GM12891 (cell line): Measurements from ENCODE around the gene ADD1.
"Not testable (repeated sequence)": the region's sequence is repeated elsewhere in the genome, so short reads cannot be mapped to it uniquely, and the experiment has no call there.

Source experiments
- DNase-seq: peaks from one replicate; pipeline ENCODE4 v3.0.0; 2011; ENCODE audit warnings: low spot score; ENCODE audit not compliant: insufficient read length
- FAIRE-seq: peaks from 2 replicates; lab custom pipeline; 2011; peaks lifted over from hg19 to GRCh38; lab: Jason Lieb, UNC
- PAX5 ChIP-seq: IDR thresholded peaks from 2 replicates; pipeline ENCODE4 v1.6.1; 2011; ENCODE audit warnings: low read length, moderate library complexity, mild to moderate bottlenecking; ENCODE audit not compliant: insufficient read depth, severe bottlenecking
- POLR2A ChIP-seq: IDR thresholded peaks from 2 replicates; pipeline ENCODE4 v1.6.1; 2011; ENCODE audit warnings: low read depth, low read length, control low read depth
- POLR2AphosphoS5 ChIP-seq: IDR thresholded peaks from 2 replicates; pipeline ENCODE4 v1.6.1; 2011; ENCODE audit warnings: low read depth, low read length, control low read depth
- POU2F2 ChIP-seq: IDR thresholded peaks from 2 replicates; pipeline ENCODE4 v1.6.1; 2011; ENCODE audit warnings: low read depth, mild to moderate bottlenecking, control low read depth, low read length, moderate library complexity
- SPI1 ChIP-seq: IDR thresholded peaks from 2 replicates; pipeline ENCODE4 v1.6.1; 2011; ENCODE audit warnings: low read depth, low read length, control low read depth
- TAF1 ChIP-seq: IDR thresholded peaks from 2 replicates; pipeline ENCODE4 v1.6.1; 2011; ENCODE audit warnings: low read depth, low read length, control low read depth

ADD1 gene

DNA sequence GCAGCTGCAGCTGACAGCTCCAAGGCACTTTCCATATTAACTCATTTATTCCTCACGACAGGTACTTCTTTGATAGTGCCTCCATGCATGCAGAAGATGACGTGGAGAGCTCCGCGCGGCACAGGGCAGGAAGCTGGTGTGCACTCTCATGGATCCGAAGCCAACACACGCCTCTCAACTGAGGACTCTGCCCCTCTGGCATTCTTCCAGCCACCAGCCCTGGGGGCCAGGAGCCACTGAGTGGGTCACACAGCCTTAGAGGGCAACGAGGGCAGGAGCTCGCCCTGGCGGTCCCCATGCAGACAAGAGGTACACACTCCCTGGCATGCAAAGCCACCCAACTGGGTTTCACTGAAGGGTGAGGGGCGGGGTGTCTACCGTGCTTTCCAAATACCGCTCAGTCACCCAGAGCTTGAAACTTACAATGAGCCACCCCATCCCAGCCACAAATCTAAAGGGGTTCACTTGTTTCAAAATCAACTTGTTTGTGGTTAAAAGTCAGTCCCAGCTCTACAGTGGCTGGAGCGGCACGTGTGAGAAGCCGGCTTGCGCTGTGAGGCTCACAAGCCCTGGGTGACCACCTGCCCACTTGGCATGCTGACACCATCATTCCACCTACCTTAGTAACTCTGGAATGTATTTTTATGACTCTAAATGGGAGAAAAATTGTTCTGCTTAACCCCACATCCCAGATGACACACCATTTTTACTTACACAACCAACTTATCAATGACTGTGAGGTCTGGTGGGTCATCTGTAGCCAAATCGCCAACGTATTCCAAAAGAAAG, 103.4 kb downstream of the ADD1 start:
- FAIRE-seq (no peak), DNase-seq (no peak)
- no peak for TF ChIP-seq SPI1
- TF ChIP-seq PAX5: no peak
- no peak for TF ChIP-seq POLR2A
- no peak for TF ChIP-seq POU2F2
- TF ChIP-seq TAF1: no peak
- TF ChIP-seq POLR2AphosphoS5: no peak

DNA sequence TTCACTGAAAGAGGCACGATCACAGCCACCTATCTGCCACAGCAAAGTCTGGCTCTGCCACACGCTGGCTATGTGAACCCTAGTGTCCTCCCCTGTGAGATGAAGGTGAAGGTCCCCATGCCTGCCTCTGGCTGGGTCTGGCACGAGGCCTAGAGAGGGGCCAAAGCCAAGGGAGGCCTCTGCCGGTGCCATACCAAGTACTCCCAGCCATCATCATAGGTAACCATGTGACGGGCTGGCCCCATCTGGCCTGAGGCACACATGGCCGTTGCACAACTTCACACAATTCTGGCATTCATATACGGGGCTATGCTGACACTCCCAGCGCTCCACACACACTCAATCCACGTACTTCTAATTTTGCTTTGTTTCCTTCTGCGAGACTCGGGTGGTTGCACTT, 104.3 kb downstream of the ADD1 start:
- TF ChIP-seq POU2F2: no peak
- no peak for TF ChIP-seq SPI1
- no peak for TF ChIP-seq POLR2AphosphoS5
- no peak for TF ChIP-seq PAX5
- no peak for TF ChIP-seq POLR2A
- TF ChIP-seq TAF1: no peak
- no peak for FAIRE-seq
- no peak for DNase-seq

DNA sequence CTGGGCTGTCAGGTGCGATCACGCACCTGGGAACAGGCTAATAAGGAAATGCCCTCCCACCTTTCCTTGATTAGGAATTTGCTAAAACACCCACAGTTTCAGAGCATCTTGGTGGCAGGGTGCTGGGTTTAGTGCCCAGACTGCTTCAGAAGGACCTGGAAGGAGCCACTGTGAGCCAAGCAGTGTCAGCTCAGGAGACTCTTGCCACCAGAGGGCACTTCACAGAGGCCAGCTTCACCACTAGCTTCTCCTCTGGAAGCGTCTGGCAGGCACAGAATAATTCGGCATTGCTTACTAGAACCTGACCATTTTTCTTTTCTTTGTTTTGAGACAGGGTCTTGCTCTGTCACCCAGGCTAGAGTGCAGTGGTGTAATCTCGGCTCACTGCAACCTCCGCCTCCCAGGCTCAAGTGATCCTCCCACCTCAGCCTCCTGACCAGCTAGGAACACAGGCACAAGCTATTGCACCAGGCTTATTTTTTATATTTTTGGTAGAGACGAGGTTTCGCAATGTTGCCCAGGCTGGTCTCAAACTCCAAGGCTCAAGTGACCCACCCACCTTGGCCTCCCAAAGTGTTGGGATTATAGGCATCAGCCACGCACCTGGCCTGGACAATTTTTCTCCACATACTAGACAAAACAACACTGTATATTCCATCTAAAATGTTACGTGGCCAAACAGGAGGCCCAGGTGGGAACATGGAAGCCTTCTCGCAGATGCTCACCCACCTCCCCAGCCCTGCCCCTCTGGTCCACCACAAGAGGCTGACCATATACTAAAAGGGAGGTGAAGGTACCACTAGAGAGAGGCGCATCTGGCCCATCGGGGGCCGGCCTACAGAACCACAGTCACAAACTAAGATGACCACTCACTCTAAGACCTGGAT, 105.5 kb downstream of the ADD1 start:
- FAIRE-seq (no peak), DNase-seq (no peak)
- TF ChIP-seq POLR2AphosphoS5 (no peak), POU2F2 (no peak), PAX5 (no peak)

GRCh38 chr4:2949782-2950125, 106.1 kb downstream of the ADD1 start:
- no peak for TF ChIP-seq PAX5
- no peak for TF ChIP-seq POLR2AphosphoS5
- FAIRE-seq (no peak), DNase-seq (no peak)

- DNase-seq (no peak), FAIRE-seq (no peak)
- TF ChIP-seq POLR2A (0 out of 2 replicates have a peak, but pooled peaks have one; percentile 20), SPI1 (no peak)
These were observed 106.8 kb downstream of the ADD1 start for GRCh38 chr4:2950221-2950989.

- DNase-seq (no peak), FAIRE-seq (no peak)
- TF ChIP-seq SPI1: no peak
- no peak for TF ChIP-seq PAX5
- no peak for TF ChIP-seq TAF1
- no peak for TF ChIP-seq POLR2A
- no peak for TF ChIP-seq POLR2AphosphoS5
- TF ChIP-seq POU2F2: no peak
These were observed 109.9 kb downstream of the ADD1 start for GRCh38 chr4:2953496-2953895.

- TF ChIP-seq POLR2A (0 out of 2 replicates have a peak, but pooled peaks have one; percentile 41), TAF1 (no peak)
- DNase-seq: no peak
- peak; percentile 87 for FAIRE-seq
These were observed 110.9 kb downstream of the ADD1 start for GRCh38 chr4:2954358-2955185.

DNA sequence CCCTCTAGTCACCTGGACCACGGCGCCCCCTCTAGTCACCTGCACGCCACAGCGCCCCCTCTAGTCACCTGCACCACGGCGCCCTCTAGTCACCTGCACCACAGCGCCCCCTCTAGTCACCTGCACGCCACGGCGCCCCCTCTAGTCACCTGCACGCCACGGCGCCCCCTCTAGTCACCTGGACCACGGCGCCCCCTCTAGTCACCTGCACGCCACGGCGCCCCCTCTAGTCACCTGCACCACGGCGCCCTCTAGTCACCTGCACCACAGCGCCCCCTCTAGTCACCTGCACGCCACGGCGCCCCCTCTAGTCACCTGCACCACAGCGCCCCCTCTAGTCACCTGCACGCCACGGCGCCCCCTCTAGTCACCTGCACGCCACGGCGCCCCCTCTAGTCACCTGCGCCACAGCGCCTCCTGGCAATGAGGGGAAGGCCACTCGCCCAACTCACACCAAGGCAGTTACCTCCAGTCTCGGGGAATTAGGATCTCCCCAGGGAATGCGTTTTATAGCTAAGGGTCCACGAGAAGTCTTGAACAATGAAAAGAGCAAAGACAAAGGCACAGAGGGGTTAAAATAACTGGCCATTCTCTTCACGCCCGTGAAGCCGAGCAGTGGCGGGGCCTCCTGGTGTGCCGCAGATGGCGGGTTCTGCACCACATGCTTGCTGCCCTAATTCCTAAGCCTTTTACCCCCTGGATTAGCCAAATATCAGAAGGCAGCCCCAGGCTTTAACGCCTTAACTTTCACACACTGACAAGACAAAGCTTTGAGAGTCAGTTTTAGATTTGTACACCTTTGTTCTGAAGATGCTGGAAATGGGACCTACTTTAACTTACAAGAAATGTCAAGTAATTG, 111.8 kb downstream of the ADD1 start:
- FAIRE-seq, DNase-seq: not testable (repeated sequence)

- DNase-seq (no peak), FAIRE-seq (no peak)
These were observed 114.8 kb downstream of the ADD1 start for GRCh38 chr4:2958446-2958845.

DNA sequence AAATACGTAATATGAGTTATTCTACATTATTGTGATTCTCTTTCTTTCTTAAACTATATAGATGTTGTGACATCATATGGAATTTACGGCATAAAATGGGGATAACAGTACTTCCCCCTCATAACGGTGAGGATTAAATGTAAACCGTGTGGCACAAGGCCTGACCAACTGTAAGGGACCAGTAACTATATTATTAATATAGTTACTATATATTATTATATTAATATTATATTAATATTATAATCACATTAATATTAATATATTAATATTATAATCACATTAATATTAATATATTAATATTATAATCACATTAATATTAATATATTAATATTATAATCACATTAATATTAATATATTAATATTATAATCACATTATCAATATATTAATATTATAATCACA, 116.8 kb downstream of the ADD1 start:
- DNase-seq, FAIRE-seq: not testable (repeated sequence)

More at GRCh38 chr4:2958446-2958845, 114.8 kb downstream of the ADD1 start:
- TF ChIP-seq POU2F2 (no peak), TAF1 (no peak), POLR2A (no peak), PAX5 (no peak), POLR2AphosphoS5 (no peak), SPI1 (no peak)
